Keratinocyte (primary cell): ENCODE results near the gene MAGI1.

Source experiments
- CTCF ChIP-seq, 3 experiments: IDR thresholded peaks in 1 of 3; conservative IDR thresholded peaks in 1 of 3; optimal IDR thresholded peaks in 1 of 3; 2 replicates in 2 of 3; 3 replicates in 1 of 3; pipeline versions ENCODE3 to v1.5.1; 2011; ENCODE audit warnings: low read length in 3 of 3, mild to moderate bottlenecking in 3 of 3, moderate library complexity in 2 of 3, control low read depth in 1 of 3, inconsistent platforms in 1 of 3; ENCODE audit not compliant: insufficient read depth in 2 of 3; ENCODE audit errors: extremely low read depth in 1 of 3
- EZH2 ChIP-seq: IDR thresholded peaks from one replicate; pipeline ENCODE4 v1.6.1; 2012; ENCODE audit warnings: inconsistent platforms, mild to moderate bottlenecking, low read length, moderate library complexity

GRCh38 chr3:65992106-65992505 is 46.6 kb downstream of the MAGI1 start:
- TF ChIP-seq EZH2 (no peak), CTCF (optimal IDR thresholded peaks at IDR 0.05 in 1 of 3, IDR thresholded peaks at IDR 0.05 in 1 of 3, conservative IDR thresholded peaks at IDR 0.05 in 1 of 3; ENCODE audit: extremely low read depth in 1 of 3, insufficient read depth in 2 of 3, low read length in 3 of 3) (no peak)
